GM12872 (cell line): ENCODE results near the gene NUP93.

ENCODE experiments used
- CTCF ChIP-seq: IDR thresholded peaks from 3 replicates; pipeline ENCODE4 v1.5.1; 2011; ENCODE audit warnings: low read depth, mild to moderate bottlenecking, low read length, moderate library complexity; ENCODE audit not compliant: insufficient read depth

The NUP93 gene

DNA sequence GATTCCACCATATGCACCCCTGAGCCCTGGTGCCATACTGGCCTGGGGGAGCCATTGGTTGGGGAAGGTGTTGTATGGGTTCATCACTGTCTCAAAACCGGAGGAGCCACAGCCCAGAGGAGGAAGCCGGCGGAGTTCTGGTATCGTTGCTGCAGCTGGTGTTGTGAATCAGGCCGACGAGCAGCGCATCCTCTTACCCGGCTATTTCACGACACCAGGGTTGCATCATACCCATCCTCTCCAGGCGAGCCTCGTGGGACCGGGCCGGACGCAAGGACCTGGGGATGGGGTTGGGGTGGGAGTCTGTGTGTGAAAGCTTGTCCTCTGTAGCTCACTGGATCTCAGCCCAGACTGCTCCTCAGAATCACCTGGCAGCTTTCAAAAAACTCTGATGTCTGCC, 128.4 kb downstream of the NUP93 start:
- no peak for TF ChIP-seq CTCF

- TF ChIP-seq CTCF, result no peak
Measured at GRCh38 chr16:56859636-56860035, 129.7 kb downstream of the NUP93 start.

- TF ChIP-seq CTCF, result no peak
Measured at GRCh38 chr16:56860226-56861020, 130.5 kb downstream of the NUP93 start.

DNA sequence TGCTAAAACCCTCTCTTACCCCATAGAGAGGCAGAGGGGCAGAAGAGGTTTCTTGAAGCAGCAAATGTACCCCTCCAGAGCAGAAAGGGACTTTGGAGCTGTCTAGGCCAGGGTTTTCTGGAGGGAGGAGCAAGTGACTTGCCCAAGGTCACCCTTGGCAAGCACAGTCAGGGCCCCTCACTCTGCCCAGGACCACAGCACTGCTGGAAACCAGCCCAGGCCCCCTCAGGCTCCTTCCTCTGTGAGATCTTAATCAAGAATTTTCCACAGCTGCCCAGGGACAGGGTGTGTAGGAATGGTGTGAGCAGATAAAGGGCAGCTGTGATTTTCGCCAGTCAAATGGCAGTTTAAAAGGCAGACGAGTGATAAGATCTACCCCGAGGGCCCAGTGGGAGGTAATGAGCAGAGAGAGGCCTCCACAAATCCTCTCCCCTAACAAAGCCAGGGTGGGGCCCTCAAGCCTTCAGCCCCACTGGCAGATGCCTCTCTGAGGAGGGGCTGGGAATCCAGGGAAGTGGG, 131.2 kb downstream of the NUP93 start:
- TF ChIP-seq CTCF, result no peak

- TF ChIP-seq CTCF, result no peak
Measured at GRCh38 chr16:56861756-56862155, 131.8 kb downstream of the NUP93 start.

DNA sequence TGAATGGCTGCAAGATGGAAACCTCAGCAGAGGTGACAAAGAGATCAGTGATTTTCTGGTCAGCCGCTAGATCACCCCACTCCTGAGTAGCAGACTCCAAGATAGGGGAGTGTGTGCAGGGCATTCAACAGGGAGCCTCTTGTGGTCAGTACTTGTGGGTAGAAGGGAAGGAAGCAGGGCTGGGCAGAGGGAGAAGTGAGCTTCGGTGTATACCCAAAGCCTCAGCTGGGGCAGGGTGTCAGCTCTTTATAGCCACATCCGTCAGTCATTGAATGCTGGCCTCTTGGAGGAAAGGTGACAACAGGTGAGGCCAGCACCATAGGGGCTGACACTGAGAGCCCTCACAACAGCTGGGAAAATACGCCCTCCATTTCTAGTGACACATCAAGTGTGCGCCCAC, 132.8 kb downstream of the NUP93 start:
- TF ChIP-seq CTCF, result no peak

DNA sequence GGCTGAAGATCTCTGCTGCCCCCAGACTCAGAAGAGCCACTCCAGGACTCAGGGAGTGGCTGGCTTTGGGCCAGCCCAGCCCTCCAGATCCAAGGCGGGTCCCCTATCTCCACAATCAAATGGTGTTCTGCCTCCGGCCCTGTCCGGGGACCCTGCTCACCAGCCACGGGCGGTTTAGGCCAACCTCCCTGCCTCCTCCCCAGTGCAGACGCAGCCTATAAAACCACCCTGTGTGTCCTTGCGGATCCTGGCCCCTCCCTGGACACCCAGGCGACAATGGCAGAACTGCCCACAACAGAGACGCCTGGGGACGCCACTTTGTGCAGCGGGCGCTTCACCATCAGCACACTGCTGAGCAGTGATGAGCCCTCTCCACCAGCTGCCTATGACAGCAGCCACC, 135.0 kb downstream of the NUP93 start, which contains the start of gene SLC12A3:
TSS of gene SLC12A3 (plus strand) at position 248 of the 400 bp plus-strand sequence. CDS start at position 277, 29 bp downstream.
- TF ChIP-seq CTCF, result no peak
